DMS 273 treated with DMSO at 0.1 percent for 48 hours (cell line): ENCODE measurements around the gene SLC8A1.

Experiments
- DNase-seq: peaks from one replicate; lab custom pipeline; 2025; lab: John Stamatoyannopoulos, UW

The SLC8A1 gene

DNA sequence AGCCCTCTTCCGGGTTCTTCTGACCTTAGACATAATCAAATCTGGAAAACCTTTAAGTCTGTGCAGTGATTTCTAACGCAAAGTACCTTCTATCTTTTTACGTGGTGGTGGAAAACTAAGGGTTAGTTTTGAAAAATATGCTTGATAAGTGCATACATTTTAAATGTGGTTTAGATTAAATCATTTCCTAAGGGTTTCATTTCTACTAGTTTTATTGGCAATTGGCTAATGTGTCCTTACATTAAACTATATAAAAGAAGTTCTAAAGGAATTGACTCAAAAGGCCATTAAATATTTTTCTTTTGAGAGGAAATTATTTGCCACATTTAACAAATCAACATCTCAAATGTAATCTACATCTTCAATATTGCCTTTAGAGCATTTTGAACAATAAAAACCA, 404.5 kb downstream of the SLC8A1 start:
- no peak for DNase-seq
